ENCODE measurements around the gene MCM5. TPM values are rescaled to one million over a fixed set of nuclear protein-coding genes. Genes with fewer than 3 reads are reported as not detected.

The MCM5 gene
- total RNA-seq, 3 donors from 2014 or later (not counting 1 experiment from before 2014, with no cell fraction given): 59.3 to 73.8 (median 61.5) TPM

DNA sequence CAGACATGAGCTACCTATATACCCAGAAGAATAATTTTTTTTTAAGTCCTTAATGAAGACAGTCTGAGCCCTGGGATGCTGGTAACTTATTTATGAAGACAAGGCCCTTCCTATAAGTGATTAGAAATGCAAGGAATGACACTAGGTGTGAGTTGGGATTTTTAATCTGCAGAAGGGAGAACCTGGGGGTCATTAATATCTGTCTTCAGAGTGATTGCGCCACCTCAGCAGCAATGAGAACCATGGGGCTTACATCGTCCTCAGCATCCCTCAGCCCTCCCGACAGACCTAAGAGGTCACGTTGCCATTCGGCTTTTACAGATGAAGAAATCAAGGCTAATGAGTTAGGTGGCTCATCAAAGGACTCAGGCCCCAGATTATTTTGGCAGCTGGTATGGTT, 55.6 kb downstream of the MCM5 start:
- no peaks in the 10 kb centered on the region for H3K27me3 Mint-ChIP-seq (ENCODE audit: low read depth in 2 of 2)
- Histone ChIP-seq H3K4me1 (ENCODE audit: control insufficient read depth, insufficient read depth, low read length) (no peaks in the 10 kb centered on the region), H3K4me3 (ENCODE audit: low read length) (no peak overlapping the region), H3K9me3 (ENCODE audit: control insufficient read depth, insufficient read depth, low read length) (no peaks in the 10 kb centered on the region), H3K36me3 (ENCODE audit: control insufficient read depth, insufficient read depth, low read length) (no peaks in the 10 kb centered on the region), H3K27me3 (ENCODE audit: control insufficient read depth, insufficient read depth, low read length) (no peaks in the 10 kb centered on the region), H3K27ac (ENCODE audit: low read length) (no peak overlapping the region)
- intact Hi-C loops (cut with micrococcal nuclease): no loop called here
- no peak for ATAC-seq
- DNase-seq: no peak
- no peaks in the 10 kb centered on the region for H3K36me3 Mint-ChIP-seq
- no peaks in the 10 kb centered on the region for H3K4me1 Mint-ChIP-seq
- WGBS (ENCODE audit: insufficient coverage): 98% methylated on average over 5 of the region's 5 CpGs
- H3K27ac Mint-ChIP-seq: no peak overlapping the region
- no peak overlapping the region for H3K4me3 Mint-ChIP-seq
- TF ChIP-seq, protein P1, sequence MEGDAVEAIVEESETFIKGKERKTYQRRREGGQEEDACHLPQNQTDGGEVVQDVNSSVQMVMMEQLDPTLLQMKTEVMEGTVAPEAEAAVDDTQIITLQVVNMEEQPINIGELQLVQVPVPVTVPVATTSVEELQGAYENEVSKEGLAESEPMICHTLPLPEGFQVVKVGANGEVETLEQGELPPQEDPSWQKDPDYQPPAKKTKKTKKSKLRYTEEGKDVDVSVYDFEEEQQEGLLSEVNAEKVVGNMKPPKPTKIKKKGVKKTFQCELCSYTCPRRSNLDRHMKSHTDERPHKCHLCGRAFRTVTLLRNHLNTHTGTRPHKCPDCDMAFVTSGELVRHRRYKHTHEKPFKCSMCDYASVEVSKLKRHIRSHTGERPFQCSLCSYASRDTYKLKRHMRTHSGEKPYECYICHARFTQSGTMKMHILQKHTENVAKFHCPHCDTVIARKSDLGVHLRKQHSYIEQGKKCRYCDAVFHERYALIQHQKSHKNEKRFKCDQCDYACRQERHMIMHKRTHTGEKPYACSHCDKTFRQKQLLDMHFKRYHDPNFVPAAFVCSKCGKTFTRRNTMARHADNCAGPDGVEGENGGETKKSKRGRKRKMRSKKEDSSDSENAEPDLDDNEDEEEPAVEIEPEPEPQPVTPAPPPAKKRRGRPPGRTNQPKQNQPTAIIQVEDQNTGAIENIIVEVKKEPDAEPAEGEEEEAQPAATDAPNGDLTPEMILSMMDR (IDR thresholded peaks at IDR 0.05): no peak
- no peaks in the 10 kb centered on the region for H3K9me3 Mint-ChIP-seq

DNA sequence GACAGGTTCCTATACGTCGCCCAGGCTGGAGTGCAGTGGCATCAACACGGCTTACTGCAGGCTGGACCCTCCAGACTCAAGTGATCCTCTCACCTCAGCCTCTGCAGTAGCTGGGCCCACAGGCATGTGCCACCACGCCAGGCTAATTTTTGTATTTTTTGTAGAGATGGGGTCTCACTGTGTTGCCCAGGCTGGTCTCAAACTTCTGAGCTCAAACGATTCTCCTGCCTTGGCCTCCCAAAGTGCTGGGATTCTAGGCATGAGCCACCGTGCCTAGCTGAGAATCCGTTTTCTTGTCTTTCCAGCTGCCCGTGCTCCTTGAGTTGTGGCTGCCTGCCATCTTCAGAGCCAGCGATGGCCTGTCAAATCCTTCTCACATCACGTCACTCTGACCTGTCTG, 56.8 kb downstream of the MCM5 start:
- H3K27ac Mint-ChIP-seq: no peak overlapping the region
- TF ChIP-seq, protein P1 (IDR thresholded peaks at IDR 0.05): no peak
- no peak overlapping the region for H3K27ac ChIP-seq (ENCODE audit: low read length)
- H3K36me3 ChIP-seq (ENCODE audit: control insufficient read depth, insufficient read depth, low read length): no peaks in the 10 kb centered on the region
- no peaks in the 10 kb centered on the region for H3K4me1 Mint-ChIP-seq
- no peaks in the 10 kb centered on the region for H3K27me3 ChIP-seq (ENCODE audit: control insufficient read depth, insufficient read depth, low read length)
- no peak for ATAC-seq
- H3K36me3 Mint-ChIP-seq: no peaks in the 10 kb centered on the region
- no peak overlapping the region for H3K4me3 Mint-ChIP-seq
- H3K4me3 ChIP-seq (ENCODE audit: low read length): no peak overlapping the region
- WGBS (ENCODE audit: insufficient coverage): 97% methylated on average over 10 of the region's 10 CpGs
- intact Hi-C loops (cut with micrococcal nuclease): no loop called here
- H3K9me3 ChIP-seq (ENCODE audit: control insufficient read depth, insufficient read depth, low read length): no peaks in the 10 kb centered on the region
- DNase-seq: no peak
- no peaks in the 10 kb centered on the region for H3K9me3 Mint-ChIP-seq
- no peaks in the 10 kb centered on the region for H3K27me3 Mint-ChIP-seq (ENCODE audit: low read depth in 2 of 2)
- no peaks in the 10 kb centered on the region for H3K4me1 ChIP-seq (ENCODE audit: control insufficient read depth, insufficient read depth, low read length)

DNA sequence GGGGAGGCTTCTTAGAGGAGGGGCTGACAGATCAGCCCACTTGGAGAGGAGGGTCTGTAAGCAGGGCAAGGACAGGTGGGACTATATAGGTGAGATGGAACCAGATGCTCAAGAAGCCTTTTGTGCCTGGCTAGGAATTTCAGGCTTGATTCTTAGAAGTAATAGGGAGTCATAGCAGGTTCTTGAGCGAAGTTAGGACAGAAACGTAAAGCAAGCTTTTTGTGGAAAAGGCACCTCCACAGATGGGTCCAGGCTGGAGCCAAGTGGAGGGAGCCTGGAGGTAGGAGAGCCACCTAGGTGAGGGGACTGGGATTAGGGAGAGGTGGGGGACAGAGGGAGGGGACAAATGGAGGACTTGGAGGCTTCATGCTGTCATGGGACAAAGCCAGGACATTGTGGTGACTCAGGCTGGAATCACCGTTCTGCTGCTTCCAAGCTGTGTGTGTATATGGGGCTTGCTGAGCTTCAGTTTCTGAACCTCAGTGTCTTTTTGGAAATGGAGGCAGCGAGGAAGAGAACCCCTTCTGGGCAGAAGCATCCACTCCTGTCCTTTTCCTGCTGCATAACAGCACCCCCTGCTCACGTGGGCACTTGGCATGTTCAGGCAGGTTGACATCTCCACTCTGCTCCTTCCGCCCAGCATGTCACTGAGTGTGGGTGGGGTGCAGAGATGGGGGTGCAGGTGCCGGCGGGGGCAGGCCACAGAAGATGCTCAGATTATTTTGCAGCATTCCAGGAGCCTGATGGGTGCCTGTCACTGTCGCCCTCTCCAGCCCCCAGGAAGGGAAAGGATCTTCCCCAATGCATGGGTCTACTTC, 58.0 kb downstream of the MCM5 start:
- DNase-seq (no peak), ATAC-seq (no peak)
- Mint-ChIP-seq H3K9me3 (no peaks in the 10 kb centered on the region), H3K4me3 (no peak overlapping the region), H3K27me3 (ENCODE audit: low read depth in 2 of 2) (no peaks in the 10 kb centered on the region), H3K4me1 (no peaks in the 10 kb centered on the region), H3K36me3 (no peaks in the 10 kb centered on the region), H3K27ac (no peak overlapping the region)
- 89% methylated on average over 9 of the region's 9 CpGs for WGBS (ENCODE audit: insufficient coverage)
- Histone ChIP-seq H3K27ac (ENCODE audit: low read length) (no peak overlapping the region), H3K27me3 (ENCODE audit: control insufficient read depth, insufficient read depth, low read length) (no peaks in the 10 kb centered on the region), H3K4me1 (ENCODE audit: control insufficient read depth, insufficient read depth, low read length) (no peaks in the 10 kb centered on the region), H3K36me3 (ENCODE audit: control insufficient read depth, insufficient read depth, low read length) (no peaks in the 10 kb centered on the region), H3K9me3 (ENCODE audit: control insufficient read depth, insufficient read depth, low read length) (no peaks in the 10 kb centered on the region), H3K4me3 (ENCODE audit: low read length) (no peak overlapping the region)
- TF ChIP-seq, protein P1 (IDR thresholded peaks at IDR 0.05): no peak
- intact Hi-C loops (cut with micrococcal nuclease): no loop called here
